ENCODE results near the gene AHDC1.

DNA sequence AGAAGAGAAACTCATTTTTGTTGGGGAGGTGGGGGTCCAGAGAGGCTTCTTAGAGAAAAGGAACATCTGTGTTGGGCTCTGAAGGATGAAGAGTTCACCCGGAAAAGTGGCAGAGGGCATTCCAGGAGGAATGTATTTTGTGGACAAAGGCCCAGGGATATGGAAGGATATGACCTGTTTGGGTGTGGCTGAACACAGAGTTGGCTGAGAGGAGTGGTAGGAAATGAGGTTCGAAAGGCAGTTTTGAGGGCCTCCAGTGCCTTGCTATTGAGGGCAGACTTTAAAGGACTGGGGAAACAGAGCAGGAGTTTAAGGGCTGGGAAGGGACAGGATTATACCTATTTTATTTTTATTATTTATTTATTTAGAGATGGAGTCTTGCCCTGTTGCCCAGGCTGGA, 86.6 kb downstream of the AHDC1 start:
- TF ChIP-seq, protein P1, sequence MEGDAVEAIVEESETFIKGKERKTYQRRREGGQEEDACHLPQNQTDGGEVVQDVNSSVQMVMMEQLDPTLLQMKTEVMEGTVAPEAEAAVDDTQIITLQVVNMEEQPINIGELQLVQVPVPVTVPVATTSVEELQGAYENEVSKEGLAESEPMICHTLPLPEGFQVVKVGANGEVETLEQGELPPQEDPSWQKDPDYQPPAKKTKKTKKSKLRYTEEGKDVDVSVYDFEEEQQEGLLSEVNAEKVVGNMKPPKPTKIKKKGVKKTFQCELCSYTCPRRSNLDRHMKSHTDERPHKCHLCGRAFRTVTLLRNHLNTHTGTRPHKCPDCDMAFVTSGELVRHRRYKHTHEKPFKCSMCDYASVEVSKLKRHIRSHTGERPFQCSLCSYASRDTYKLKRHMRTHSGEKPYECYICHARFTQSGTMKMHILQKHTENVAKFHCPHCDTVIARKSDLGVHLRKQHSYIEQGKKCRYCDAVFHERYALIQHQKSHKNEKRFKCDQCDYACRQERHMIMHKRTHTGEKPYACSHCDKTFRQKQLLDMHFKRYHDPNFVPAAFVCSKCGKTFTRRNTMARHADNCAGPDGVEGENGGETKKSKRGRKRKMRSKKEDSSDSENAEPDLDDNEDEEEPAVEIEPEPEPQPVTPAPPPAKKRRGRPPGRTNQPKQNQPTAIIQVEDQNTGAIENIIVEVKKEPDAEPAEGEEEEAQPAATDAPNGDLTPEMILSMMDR (IDR thresholded peaks at IDR 0.05; ENCODE audit: poor library complexity, severe bottlenecking): no peak
- no peak for TF ChIP-seq MXI1 (conservative IDR thresholded peaks at IDR 0.05; ENCODE audit: poor library complexity, severe bottlenecking)
- no peak for TF ChIP-seq REST (IDR thresholded peaks at IDR 0.05; ENCODE audit: borderline replicate concordance)
- no peak for TF ChIP-seq POLR2AphosphoS5 (IDR thresholded peaks at IDR 0.05)
- no peak for TF ChIP-seq EZH2 (IDR thresholded peaks at IDR 0.05; ENCODE audit: borderline replicate concordance, insufficient read depth, low read length, poor library complexity, severe bottlenecking)
- TF ChIP-seq EP300 (conservative IDR thresholded peaks at IDR 0.05; ENCODE audit: poor library complexity, severe bottlenecking): no peak

All from neural cell (in vitro differentiated cells).